B cell (primary cell): Measurements from ENCODE around the gene DLL1. TPM values are rescaled to one million over a fixed set of nuclear protein-coding genes. Genes with fewer than 3 reads are reported as not detected.

ENCODE experiments used
- ATAC-seq: fragments of 200-7000 bp; cut with Tn5 transposase; one replicate; pipeline ENCODE4 v1.10.0; 2021; ENCODE audit warnings: low read depth, mild to moderate bottlenecking, moderate number of reproducible peaks, moderate library complexity
- CTCF ChIA-PET: fragments of 350-600 bp; sonication (Branson Sonifier 250); formaldehyde crosslinking; loops from one replicate; lab custom pipeline; 2021; ENCODE audit warnings: antibody characterized with exemption, inconsistent platforms; lab: Charles Lee
- POLR2A ChIA-PET: fragments of 350-600 bp; sonication (Branson Sonifier 250); formaldehyde crosslinking; loops from one replicate; lab custom pipeline; 2021; ENCODE audit warnings: antibody characterized with exemption; lab: Charles Lee
- DNase-seq: peaks from one replicate; pipeline ENCODE4 v3.0.0; 2013
- H2AFZ ChIP-seq: 2 replicates; pipeline ENCODE4 v1.6.1; 2012; ENCODE audit warnings: mild to moderate bottlenecking, low read depth, low read length; ENCODE audit not compliant: insufficient read depth, poor library complexity, severe bottlenecking
- H3K27ac ChIP-seq, 2 donors: 1 replicate in 1 of 2; 2 replicates in 1 of 2; pipeline ENCODE4 v1.5.1; 2012 to 2013; ENCODE audit warnings: low read length in 2 of 2, mild to moderate bottlenecking in 2 of 2, moderate library complexity in 1 of 2
- H3K27me3 ChIP-seq, 4 experiments: fragments of 200-600 bp in 1 of 4; sonication (generic) in 1 of 4; replicated peaks in 1 of 4; 1 replicate in 2 of 4; 2 replicates in 2 of 4; pipeline versions ENCODE4 v1.6.1 to v1.7.0; 2013 to 2016; ENCODE audit warnings: low read length in 3 of 4, mild to moderate bottlenecking in 2 of 4, mixed read lengths in 1 of 4, moderate library complexity in 1 of 4; ENCODE audit not compliant: insufficient read depth in 4 of 4, control insufficient read depth in 3 of 4; ENCODE audit errors: control extremely low read depth in 1 of 4
- H3K36me3 ChIP-seq, 2 experiments: replicated peaks in 1 of 2; 1 replicate in 1 of 2; 2 replicates in 1 of 2; pipeline versions ENCODE4 v1.6.1 to v1.7.1; 2013; ENCODE audit warnings: low read length in 1 of 2; ENCODE audit not compliant: insufficient read depth in 2 of 2, control insufficient read depth in 1 of 2; ENCODE audit errors: control extremely low read depth in 1 of 2, extremely low read depth in 1 of 2
- H3K4me1 ChIP-seq, 2 donors: fragments of 200-600 bp in 1 of 2; sonication (generic) in 1 of 2; 1 replicate in 1 of 2; 2 replicates in 1 of 2; pipeline versions ENCODE4 v1.5.1 to v1.6.1; 2013 to 2017; ENCODE audit warnings: low read length in 2 of 2; ENCODE audit not compliant: control insufficient read depth in 2 of 2, insufficient read depth in 2 of 2
- H3K4me2 ChIP-seq: replicated peaks from 2 replicates; pipeline ENCODE3; 2012; ENCODE audit warnings: mild to moderate bottlenecking, low read depth, low read length; ENCODE audit not compliant: poor library complexity, severe bottlenecking
- H3K4me3 ChIP-seq, 5 experiments: fragments of 200-600 bp in 1 of 5; sonication (generic) in 1 of 5; 1 replicate in 3 of 5; 2 replicates in 2 of 5; pipeline versions ENCODE4 v1.5.1 to v1.7.0; 2011 to 2016; ENCODE audit warnings: low read length in 4 of 5, mild to moderate bottlenecking in 4 of 5, low read depth in 2 of 5, control low read depth in 1 of 5, moderate library complexity in 1 of 5; ENCODE audit not compliant: insufficient read depth in 1 of 5; ENCODE audit errors: control extremely low read depth in 1 of 5, extremely low read depth in 1 of 5
- H3K79me2 ChIP-seq: fragments of 200-600 bp; sonication (generic); one replicate; pipeline ENCODE4 v1.6.0; 2016; ENCODE audit warnings: low read length; ENCODE audit not compliant: control insufficient read depth, insufficient read depth
- H3K9ac ChIP-seq: fragments of 200-600 bp; sonication (generic); 2 replicates; pipeline ENCODE4 v1.6.1; 2017; ENCODE audit warnings: mild to moderate bottlenecking, low read length, moderate library complexity
- H3K9me3 ChIP-seq, 3 donors: one replicate each; pipeline versions ENCODE4 v1.6.1 to v1.7.1; 2013; ENCODE audit warnings: low read length in 2 of 3; ENCODE audit not compliant: control insufficient read depth in 2 of 3, insufficient read depth in 1 of 3; ENCODE audit errors: control extremely low read depth in 1 of 3
- H4K20me1 ChIP-seq: 2 replicates; pipeline ENCODE4 v1.6.0; 2012; ENCODE audit warnings: mild to moderate bottlenecking, low read length; ENCODE audit not compliant: insufficient read depth, control insufficient read depth, poor library complexity, severe bottlenecking
- H3K27ac Mint-ChIP-seq: one replicate; pipeline ENCODE4 v1.8.0; 2021; ENCODE audit warnings: mixed read lengths
- H3K27me3 Mint-ChIP-seq: one replicate; pipeline ENCODE4 v1.8.0; 2021; ENCODE audit warnings: mixed read lengths
- H3K4me1 Mint-ChIP-seq: one replicate; pipeline ENCODE4 v1.8.0; 2021; ENCODE audit warnings: mixed read lengths
- H3K4me3 Mint-ChIP-seq: one replicate; pipeline ENCODE4 v1.8.0; 2021; ENCODE audit warnings: mixed read lengths
- H3K9me3 Mint-ChIP-seq: one replicate; pipeline ENCODE4 v1.8.0; 2022; ENCODE audit warnings: mixed read lengths; ENCODE audit not compliant: insufficient read depth
- EZH2 ChIP-seq: IDR thresholded peaks from 2 replicates; pipeline ENCODE4 v1.6.1; 2012; ENCODE audit warnings: borderline replicate concordance, low read depth, mild to moderate bottlenecking, moderate library complexity, low read length; ENCODE audit not compliant: insufficient read depth, poor library complexity, severe bottlenecking
- WGBS: methylation state at CpG from one replicate; pipeline ENCODE4 v1.1.5; 2013; ENCODE audit warnings: missing lambda C conversion rate; ENCODE audit not compliant: insufficient coverage; 5-methylcytosine and 5-hydroxymethylcytosine counted together
- intact Hi-C: fragments of 100-400 bp; cut with micrococcal nuclease; formaldehyde crosslinking; loops from one replicate; pipeline ENCODE4 v1.10.0; 2022
- polyA plus RNA-seq: library from polyadenylated mRNA; depleted of rRNA; stranded (reverse); fragments of >200 nt; gene quantifications from 2 replicates; pipeline ENCODE4 v1.2.3, GENCODE V29; 2012
- total RNA-seq, 2 donors: library from RNA; stranded (reverse); fragments of 120-200 nt in 1 of 2; gene quantifications; 1 replicate in 1 of 2; 2 replicates in 1 of 2; pipeline versions ENCODE4 v1.2.3 to v1.2.4, GENCODE V29; 2013 to 2022
- TF ChIP-seq, protein P1 (sequence below): fragments of 200-600 bp; IDR thresholded peaks from one replicate; pipeline ENCODE4 v1.8.0; 2022; ENCODE audit warnings: antibody characterized with exemption, mild to moderate bottlenecking

DLL1 gene
- total and polyA plus RNA-seq, 2 donors (not counting 1 experiment from before 2014, with no cell fraction given), result 1.6 to 6.8 TPM

DNA sequence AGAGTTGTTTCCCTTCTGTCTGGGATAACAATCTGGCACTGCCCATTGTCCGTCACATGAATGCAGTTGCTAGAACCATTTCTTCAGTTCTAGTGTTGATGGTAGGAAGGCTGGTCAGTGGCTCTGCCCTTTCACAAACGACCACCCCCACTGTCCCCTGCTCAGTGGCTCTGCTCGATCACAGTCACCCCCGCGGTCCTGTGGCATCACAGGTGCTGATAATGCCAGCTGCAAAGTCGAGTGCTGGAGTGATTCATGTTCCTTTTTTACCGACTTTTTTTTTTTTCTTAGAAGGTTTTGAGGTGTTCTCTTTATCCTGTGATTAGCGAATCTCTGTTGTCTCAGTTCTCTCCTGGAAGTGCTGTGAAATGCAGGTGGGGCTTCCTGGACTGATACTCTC is 38.4 kb upstream of the DLL1 start:
- peaks cover 8% of the 10 kb centered on the region for H4K20me1 ChIP-seq
- H3K4me3 Mint-ChIP-seq, result no peak overlapping the region
- WGBS, result 84% methylated on average over 5 of the region's 8 CpGs
- intact Hi-C loops, result no loop called here
- ChIA-PET CTCF (no interaction called here), POLR2A (no interaction called here)
- no peaks in the 10 kb centered on the region for H3K27me3 ChIP-seq
- no peak overlapping the region for H3K27ac ChIP-seq
- no peaks in the 10 kb centered on the region for H3K9me3 Mint-ChIP-seq
- no peak for TF ChIP-seq EZH2
- TF ChIP-seq, protein P1, sequence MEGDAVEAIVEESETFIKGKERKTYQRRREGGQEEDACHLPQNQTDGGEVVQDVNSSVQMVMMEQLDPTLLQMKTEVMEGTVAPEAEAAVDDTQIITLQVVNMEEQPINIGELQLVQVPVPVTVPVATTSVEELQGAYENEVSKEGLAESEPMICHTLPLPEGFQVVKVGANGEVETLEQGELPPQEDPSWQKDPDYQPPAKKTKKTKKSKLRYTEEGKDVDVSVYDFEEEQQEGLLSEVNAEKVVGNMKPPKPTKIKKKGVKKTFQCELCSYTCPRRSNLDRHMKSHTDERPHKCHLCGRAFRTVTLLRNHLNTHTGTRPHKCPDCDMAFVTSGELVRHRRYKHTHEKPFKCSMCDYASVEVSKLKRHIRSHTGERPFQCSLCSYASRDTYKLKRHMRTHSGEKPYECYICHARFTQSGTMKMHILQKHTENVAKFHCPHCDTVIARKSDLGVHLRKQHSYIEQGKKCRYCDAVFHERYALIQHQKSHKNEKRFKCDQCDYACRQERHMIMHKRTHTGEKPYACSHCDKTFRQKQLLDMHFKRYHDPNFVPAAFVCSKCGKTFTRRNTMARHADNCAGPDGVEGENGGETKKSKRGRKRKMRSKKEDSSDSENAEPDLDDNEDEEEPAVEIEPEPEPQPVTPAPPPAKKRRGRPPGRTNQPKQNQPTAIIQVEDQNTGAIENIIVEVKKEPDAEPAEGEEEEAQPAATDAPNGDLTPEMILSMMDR, result no peak
- peaks cover 17 to 61% of the 10 kb centered on the region in 2 experiments for H3K36me3 ChIP-seq
- H3K9ac ChIP-seq, result no peak overlapping the region
- no peak for ATAC-seq
- no peaks in the 10 kb centered on the region for H3K4me1 ChIP-seq
- peaks cover 25% of the 10 kb centered on the region for H3K79me2 ChIP-seq
- H3K4me2 ChIP-seq, result no peak overlapping the region
- no peak overlapping the region for H3K4me3 ChIP-seq
- DNase-seq, result no peak
- H3K9me3 ChIP-seq, result no peaks in the 10 kb centered on the region
- H3K27ac Mint-ChIP-seq, result no peak overlapping the region
- no peaks in the 10 kb centered on the region for H3K4me1 Mint-ChIP-seq
- H2AFZ ChIP-seq, result no peak overlapping the region
- no peaks in the 10 kb centered on the region for H3K27me3 Mint-ChIP-seq

DNA sequence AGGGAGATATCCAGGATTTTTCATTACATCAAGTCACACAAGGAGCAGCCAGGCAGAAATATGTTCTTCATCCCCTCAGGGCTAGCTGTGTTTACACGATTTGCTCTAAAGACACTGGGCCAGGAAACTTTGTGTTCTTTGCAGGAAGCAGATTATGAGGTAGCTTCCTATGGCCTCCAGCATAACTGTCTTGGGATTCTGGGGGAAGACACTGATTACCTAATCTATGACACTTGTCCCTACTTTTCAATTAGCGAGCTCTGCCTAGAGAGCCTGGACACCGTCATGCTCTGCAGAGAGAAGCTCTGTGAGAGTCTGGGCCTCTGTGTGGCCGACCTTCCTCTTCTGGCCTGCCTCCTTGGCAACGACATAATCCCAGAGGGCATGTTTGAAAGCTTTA is 26.8 kb upstream of the DLL1 start:
- CTCF ChIA-PET, result no interaction called here
- H2AFZ ChIP-seq, result no peak overlapping the region
- H3K27me3 ChIP-seq, result no peaks in the 10 kb centered on the region
- POLR2A ChIA-PET, result no interaction called here
- ATAC-seq (no peak), DNase-seq (no peak)
- no peak overlapping the region for H3K9ac ChIP-seq
- intact Hi-C loops, result no loop called here
- no peaks in the 10 kb centered on the region for H3K9me3 ChIP-seq
- H3K36me3 ChIP-seq, result peaks cover 0 to 32% of the 10 kb centered on the region in 2 experiments
- H3K4me2 ChIP-seq, result no peak overlapping the region
- Mint-ChIP-seq H3K9me3 (no peaks in the 10 kb centered on the region), H3K4me1 (peaks cover 28% of the 10 kb centered on the region), H3K4me3 (no peak overlapping the region), H3K27ac (no peak overlapping the region), H3K27me3 (no peaks in the 10 kb centered on the region)
- peaks cover 85% of the 10 kb centered on the region for H4K20me1 ChIP-seq
- H3K4me3 ChIP-seq, result no peak overlapping the region
- H3K27ac ChIP-seq, result no peak overlapping the region
- TF ChIP-seq, protein P1, result no peak
- no peak for TF ChIP-seq EZH2
- peaks cover 60% of the 10 kb centered on the region for H3K79me2 ChIP-seq
- no peaks in the 10 kb centered on the region for H3K4me1 ChIP-seq
- WGBS, result 83% methylated on average over 5 of the region's 5 CpGs
